ENCODE results near the gene MLC1.

MLC1 gene

GRCh38 chr22:50012211-50013181 lies 72.7 kb downstream of the MLC1 start, which contains the start of gene IL17REL:
Gene IL17REL, minus strand, starts transcription at chr22:50012765. Its CDS starts 119 bp downstream, at chr22:50012646.
- TF ChIP-seq L3MBTL2 (conservative IDR thresholded peaks at IDR 0.05) (no peak), FOXM1 (IDR thresholded peaks at IDR 0.05; ENCODE audit: borderline replicate concordance) (no peak), HDGF (IDR thresholded peaks at IDR 0.05; ENCODE audit: borderline replicate concordance) (no peak), BHLHE40 (IDR thresholded peaks at IDR 0.05; ENCODE audit: borderline replicate concordance) (no peak), SUZ12 (IDR thresholded peaks at IDR 0.05) (no peak), LEF1 (IDR thresholded peaks at IDR 0.05; ENCODE audit: borderline replicate concordance) (no peak), SP1 (IDR thresholded peaks at IDR 0.05) (no peak), CTBP1 (IDR thresholded peaks at IDR 0.05; ENCODE audit: borderline replicate concordance) (no peak), NFRKB (IDR thresholded peaks at IDR 0.05) (no peak), TARDBP (IDR thresholded peaks at IDR 0.05) (no peak), FOXK2 (IDR thresholded peaks at IDR 0.05) (no peak), ARNT (IDR thresholded peaks at IDR 0.05) (no peak), ELF4 (IDR thresholded peaks at IDR 0.05) (no peak), ZNF384 (IDR thresholded peaks at IDR 0.05) (no peak), FOXA1 (IDR thresholded peaks at IDR 0.05) (no peak)
- TF ChIP-seq, protein P1, sequence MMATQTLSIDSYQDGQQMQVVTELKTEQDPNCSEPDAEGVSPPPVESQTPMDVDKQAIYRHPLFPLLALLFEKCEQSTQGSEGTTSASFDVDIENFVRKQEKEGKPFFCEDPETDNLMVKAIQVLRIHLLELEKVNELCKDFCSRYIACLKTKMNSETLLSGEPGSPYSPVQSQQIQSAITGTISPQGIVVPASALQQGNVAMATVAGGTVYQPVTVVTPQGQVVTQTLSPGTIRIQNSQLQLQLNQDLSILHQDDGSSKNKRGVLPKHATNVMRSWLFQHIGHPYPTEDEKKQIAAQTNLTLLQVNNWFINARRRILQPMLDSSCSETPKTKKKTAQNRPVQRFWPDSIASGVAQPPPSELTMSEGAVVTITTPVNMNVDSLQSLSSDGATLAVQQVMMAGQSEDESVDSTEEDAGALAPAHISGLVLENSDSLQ (IDR thresholded peaks at IDR 0.05) = no peak
- ChIA-PET POLR2A (no interaction called here), CTCF (interaction anchor here (1.0 to 1.4 kb wide), 2 partner anchors 18 to 80 kb away, joined by 4 to 7 read pairs; no protein-coding TSS in a partner anchor)
- no peak for DNase-seq (ENCODE audit: extremely low spot score)

DNA sequence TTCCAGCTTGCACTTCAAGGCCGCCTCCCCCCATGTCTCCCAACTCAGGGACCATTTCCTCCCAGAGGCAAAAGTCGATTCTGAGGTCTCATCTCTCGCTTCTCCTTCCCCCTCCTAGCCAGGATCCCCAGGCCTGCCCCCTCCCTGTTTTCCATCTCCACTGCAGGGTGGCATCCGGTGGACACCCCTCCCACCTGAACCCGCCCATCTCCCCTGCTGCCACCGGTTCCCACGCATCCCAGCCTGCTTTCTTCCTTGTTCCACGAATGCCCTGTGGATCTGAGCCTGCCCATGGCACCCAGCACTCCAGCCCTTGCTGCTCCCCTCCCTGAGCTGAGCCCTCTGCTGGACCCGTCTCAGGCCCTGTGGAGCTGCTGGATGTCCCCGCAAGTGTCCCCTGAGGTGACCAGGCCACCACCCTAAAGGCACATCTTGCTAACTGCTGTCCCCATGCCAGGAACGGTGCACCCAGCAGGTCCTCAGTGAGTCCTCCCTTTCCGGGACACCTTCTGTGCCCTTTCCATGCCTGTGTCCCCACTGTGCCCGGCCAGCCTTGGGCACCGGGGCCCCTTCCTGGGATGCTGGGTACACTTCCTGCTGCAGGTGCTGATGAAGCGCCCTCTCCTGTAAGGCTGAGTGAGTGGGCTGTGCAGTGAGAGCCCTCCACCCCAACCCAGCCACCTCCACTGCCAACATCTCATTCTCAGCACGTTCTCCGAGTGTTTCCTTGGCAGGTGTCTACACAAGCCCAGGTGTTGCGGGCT lies 73.6 kb downstream of the MLC1 start:
- CTCF ChIA-PET = no interaction called here
- no peak for DNase-seq (ENCODE audit: extremely low spot score)
- no peak for TF ChIP-seq LEF1 (IDR thresholded peaks at IDR 0.05; ENCODE audit: borderline replicate concordance)
- TF ChIP-seq CTBP1 (IDR thresholded peaks at IDR 0.05; ENCODE audit: borderline replicate concordance) = no peak
- TF ChIP-seq ELF4 (IDR thresholded peaks at IDR 0.05) = no peak
- no peak for TF ChIP-seq NFRKB (IDR thresholded peaks at IDR 0.05)
- TF ChIP-seq ARNT (IDR thresholded peaks at IDR 0.05) = no peak
- TF ChIP-seq TARDBP (IDR thresholded peaks at IDR 0.05) = no peak
- TF ChIP-seq FOXA1 (IDR thresholded peaks at IDR 0.05) = no peak
- no peak for TF ChIP-seq SP1 (IDR thresholded peaks at IDR 0.05)
- TF ChIP-seq SUZ12 (IDR thresholded peaks at IDR 0.05) = no peak
- TF ChIP-seq ZNF384 (IDR thresholded peaks at IDR 0.05) = no peak
- TF ChIP-seq FOXK2 (IDR thresholded peaks at IDR 0.05) = no peak
- no peak for TF ChIP-seq HDGF (IDR thresholded peaks at IDR 0.05; ENCODE audit: borderline replicate concordance)
- no peak for TF ChIP-seq L3MBTL2 (conservative IDR thresholded peaks at IDR 0.05)
- no peak for TF ChIP-seq BHLHE40 (IDR thresholded peaks at IDR 0.05; ENCODE audit: borderline replicate concordance)
- TF ChIP-seq FOXM1 (IDR thresholded peaks at IDR 0.05; ENCODE audit: borderline replicate concordance) = no peak
- POLR2A ChIA-PET = no interaction called here

DNA sequence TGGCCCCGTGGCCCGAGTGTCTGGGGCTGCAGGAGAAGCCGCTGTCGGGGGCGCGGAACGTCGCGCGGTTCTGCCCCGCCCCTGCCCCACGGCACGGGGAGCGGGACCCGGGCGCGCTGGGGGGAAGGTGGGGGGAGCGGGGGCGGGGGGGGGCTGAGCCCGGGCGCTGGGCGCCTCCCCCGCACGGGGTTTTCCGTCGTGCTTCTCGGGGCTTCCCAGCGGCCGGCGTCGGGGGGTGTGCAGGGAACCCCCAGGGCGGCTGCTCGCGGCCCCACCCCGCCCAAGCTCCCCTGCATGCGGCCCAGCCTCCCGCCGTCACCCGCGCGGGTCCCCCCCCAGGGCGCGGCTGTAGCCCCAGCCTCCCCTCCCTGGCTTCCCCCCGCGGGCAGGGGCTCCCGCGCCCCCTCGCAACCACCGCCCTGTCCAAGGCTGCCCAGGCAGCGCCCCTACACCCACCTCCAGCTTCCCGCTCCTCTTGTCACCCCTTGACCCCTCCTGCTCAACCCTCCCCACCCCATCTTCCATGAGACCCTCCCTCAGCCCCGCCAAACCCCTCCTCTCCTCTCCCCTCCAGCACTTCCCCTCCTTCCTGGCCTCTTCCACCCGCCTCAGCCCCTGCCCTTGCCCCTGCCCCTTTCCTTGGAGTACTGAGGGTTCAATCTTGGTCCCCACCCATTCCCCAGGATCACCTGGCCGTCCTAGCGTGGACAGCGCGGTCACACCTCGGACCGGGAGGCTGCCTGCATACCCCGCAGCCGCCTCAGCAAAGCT lies 74.4 kb downstream of the MLC1 start:
- TF ChIP-seq L3MBTL2 (conservative IDR thresholded peaks at IDR 0.05) = no peak
- no peak for TF ChIP-seq SUZ12 (IDR thresholded peaks at IDR 0.05)
- TF ChIP-seq, protein P1 (IDR thresholded peaks at IDR 0.05) = no peak
- TF ChIP-seq TARDBP (IDR thresholded peaks at IDR 0.05) = no peak
- no peak for TF ChIP-seq LEF1 (IDR thresholded peaks at IDR 0.05; ENCODE audit: borderline replicate concordance)
- no peak for TF ChIP-seq ZNF384 (IDR thresholded peaks at IDR 0.05)
- no peak for TF ChIP-seq ELF4 (IDR thresholded peaks at IDR 0.05)
- no peak for TF ChIP-seq FOXK2 (IDR thresholded peaks at IDR 0.05)
- no peak for TF ChIP-seq FOXM1 (IDR thresholded peaks at IDR 0.05; ENCODE audit: borderline replicate concordance)
- TF ChIP-seq SP1 (IDR thresholded peaks at IDR 0.05) = no peak
- TF ChIP-seq NFRKB (IDR thresholded peaks at IDR 0.05) = no peak
- no peak for TF ChIP-seq FOXA1 (IDR thresholded peaks at IDR 0.05)
- no peak for TF ChIP-seq ARNT (IDR thresholded peaks at IDR 0.05)
- TF ChIP-seq HDGF (IDR thresholded peaks at IDR 0.05; ENCODE audit: borderline replicate concordance) = no peak
- TF ChIP-seq CTBP1 (IDR thresholded peaks at IDR 0.05; ENCODE audit: borderline replicate concordance) = no peak
- no peak for TF ChIP-seq BHLHE40 (IDR thresholded peaks at IDR 0.05; ENCODE audit: borderline replicate concordance)
- ChIA-PET POLR2A (no interaction called here), CTCF (no interaction called here)
- no peak for DNase-seq (ENCODE audit: extremely low spot score)

DNA sequence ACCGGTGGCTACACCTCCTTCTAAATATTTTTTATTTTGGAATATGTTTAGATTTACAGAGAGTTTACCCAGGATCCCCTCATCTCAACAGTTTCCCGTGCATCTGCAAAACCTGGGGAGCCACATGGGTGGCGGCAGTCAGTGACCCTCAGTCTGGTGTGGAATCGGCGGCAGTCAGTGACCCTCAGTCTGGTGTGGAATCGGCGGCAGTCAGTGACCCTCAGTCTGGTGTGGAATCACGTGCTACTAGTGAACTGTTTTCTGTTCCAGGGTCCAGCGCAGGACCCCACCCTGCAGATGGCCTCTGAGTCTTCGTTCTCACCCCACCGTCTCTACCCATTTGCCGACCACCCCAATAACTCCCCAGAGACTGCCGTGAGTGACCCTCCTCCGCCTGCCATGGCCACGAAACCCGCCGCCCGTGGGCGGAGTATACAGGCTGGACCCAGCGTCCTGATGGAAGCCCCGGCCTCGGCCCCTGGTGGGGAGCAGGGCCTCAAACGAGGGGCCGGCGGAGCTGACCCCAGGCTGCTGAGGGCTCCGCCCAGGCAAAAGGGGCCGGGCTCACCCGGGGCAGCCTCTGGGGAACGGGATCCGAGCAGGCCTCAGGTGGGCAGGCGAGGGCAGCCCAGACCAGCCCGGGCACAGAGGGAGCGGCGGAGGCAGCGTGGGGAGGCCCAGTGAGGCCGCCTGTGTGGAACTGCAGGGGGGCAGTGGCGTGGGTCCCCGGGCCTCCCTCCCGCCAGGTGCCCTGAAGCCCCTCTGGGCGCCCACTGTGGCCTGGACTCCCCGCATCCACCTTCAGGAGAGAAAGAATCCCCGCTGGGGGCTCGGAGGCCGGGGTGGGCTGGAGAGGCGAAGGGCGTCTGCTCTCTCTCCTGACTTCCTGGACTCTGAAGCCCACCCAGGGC lies 75.2 kb downstream of the MLC1 start:
- ChIA-PET CTCF (no interaction called here), POLR2A (no interaction called here)
- TF ChIP-seq TARDBP (IDR thresholded peaks at IDR 0.05) (no peak), FOXK2 (IDR thresholded peaks at IDR 0.05) (no peak), ZNF384 (IDR thresholded peaks at IDR 0.05) (no peak), FOXA1 (IDR thresholded peaks at IDR 0.05) (no peak), SUZ12 (IDR thresholded peaks at IDR 0.05) (no peak), ELF4 (IDR thresholded peaks at IDR 0.05) (no peak), L3MBTL2 (conservative IDR thresholded peaks at IDR 0.05) (no peak), LEF1 (IDR thresholded peaks at IDR 0.05; ENCODE audit: borderline replicate concordance) (no peak), ARNT (IDR thresholded peaks at IDR 0.05) (no peak), HDGF (IDR thresholded peaks at IDR 0.05; ENCODE audit: borderline replicate concordance) (no peak), FOXM1 (IDR thresholded peaks at IDR 0.05; ENCODE audit: borderline replicate concordance) (no peak), NFRKB (IDR thresholded peaks at IDR 0.05) (no peak)
- no peak for DNase-seq (ENCODE audit: extremely low spot score)
